Skin of body (tissue), 2 donors: ENCODE measurements around the gene ERN2. TPM values are rescaled to one million over a fixed set of nuclear protein-coding genes. Genes with fewer than 3 reads are reported as not detected.

Experiments
- DNase-seq: peaks from one replicate; lab custom pipeline; 2025; lab: John Stamatoyannopoulos, UW
- total RNA-seq: library from RNA; depleted of rRNA; stranded (reverse); fragments of >200 nt; gene quantifications from one replicate; pipeline ENCODE4 v1.2.3, GENCODE V29; 2014

Gene ERN2
- total RNA-seq, 1 donor from 2014 or later, result not detected

DNA sequence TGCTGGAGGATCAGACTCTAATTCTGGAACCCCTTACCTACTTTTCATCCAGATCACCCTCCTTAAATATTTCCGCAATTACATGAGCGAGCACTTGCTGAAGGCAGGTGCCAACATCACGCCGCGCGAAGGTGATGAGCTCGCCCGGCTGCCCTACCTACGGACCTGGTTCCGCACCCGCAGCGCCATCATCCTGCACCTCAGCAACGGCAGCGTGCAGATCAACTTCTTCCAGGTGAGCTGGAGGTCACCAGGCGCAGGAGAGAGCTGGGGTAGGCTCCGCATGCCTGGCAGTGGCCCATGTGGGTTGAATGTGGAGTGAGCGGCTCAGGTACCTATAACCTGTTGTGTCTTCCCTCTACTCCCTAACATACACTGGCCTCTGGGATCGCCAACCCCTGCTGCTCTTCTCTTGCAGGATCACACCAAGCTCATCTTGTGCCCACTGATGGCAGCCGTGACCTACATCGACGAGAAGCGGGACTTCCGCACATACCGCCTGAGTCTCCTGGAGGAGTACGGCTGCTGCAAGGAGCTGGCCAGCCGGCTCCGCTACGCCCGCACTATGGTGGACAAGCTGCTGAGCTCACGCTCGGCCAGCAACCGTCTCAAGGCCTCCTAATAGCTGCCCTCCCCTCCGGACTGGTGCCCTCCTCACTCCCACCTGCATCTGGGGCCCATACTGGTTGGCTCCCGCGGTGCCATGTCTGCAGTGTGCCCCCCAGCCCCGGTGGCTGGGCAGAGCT is 23.4 kb downstream of the ERN2 start:
- DNase-seq, result no peak

DNA sequence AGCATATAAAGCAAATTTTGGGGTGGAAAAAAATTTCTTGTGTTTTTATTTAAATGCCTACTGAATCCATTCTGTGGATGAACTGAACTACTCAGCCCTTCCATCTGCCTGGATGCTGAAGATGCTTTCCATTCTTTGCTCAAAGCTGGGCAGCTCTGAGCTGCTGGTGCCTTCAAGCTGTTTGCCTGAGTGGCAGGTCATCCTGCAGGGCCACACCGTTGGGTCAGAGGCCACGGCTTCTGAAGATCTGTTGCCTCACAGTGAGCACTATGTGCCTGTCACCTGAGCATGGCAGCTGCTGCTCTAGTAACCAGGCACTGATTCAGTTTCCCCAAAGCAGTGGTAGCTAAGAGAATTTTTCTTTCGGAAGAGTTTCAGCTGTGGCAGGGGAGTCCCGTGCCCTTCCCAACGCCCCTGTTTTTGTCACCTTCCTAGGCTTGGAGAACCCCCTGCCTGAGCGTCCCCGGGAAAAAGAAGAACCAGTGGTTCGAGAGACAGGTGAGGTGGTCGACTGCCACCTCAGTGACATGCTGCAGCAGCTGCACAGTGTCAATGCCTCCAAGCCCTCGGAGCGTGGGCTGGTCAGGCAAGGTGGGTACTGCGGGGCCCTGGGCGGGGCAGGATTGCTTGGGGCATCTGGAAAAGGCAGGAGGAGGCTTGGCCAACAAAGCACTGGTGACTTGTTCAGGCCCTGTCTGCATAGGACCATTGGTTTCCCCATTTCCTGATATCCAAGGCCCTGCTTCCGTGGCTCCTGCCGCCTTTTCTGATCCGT is 25.8 kb downstream of the ERN2 start:
- no peak for DNase-seq

DNA sequence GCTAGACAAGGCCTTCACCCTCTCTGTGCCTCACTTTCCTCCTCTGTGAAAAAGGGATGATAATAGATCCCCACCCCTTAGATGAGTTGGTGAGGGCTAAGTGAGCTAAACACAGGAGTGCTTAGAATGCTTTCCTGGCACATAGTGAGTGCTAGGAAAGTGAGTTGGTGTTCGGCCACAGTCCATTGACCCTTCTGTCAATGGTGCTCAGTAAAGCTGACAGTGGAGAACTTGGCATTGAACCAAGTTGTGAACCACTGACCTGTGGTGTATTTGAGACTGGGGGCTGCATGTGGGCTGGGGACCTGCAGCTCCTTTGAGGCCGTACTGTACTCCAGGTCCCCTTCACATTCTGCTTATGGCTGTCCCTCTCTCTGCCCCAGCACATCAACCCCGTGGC is 29.5 kb downstream of the ERN2 start:
- DNase-seq, result no peak

GRCh38 chr16:23682181-23682580 is 30.8 kb downstream of the ERN2 start:
- no peak for DNase-seq

DNA sequence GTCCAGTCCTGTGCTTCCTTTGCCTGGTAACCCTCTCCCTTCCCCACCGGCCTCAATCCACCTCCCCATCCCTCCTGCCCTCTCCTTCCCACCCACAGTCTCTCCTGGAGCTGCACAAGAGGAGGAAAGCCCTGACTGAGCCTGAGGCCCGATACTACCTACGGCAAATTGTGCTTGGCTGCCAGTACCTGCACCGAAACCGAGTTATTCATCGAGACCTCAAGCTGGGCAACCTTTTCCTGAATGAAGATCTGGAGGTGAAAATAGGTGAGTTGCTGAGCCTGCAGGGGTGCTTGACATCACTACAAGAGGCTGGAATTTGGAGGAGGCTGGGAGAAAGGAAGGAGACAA is 33.1 kb downstream of the ERN2 start:
- DNase-seq, result no peak

DNA sequence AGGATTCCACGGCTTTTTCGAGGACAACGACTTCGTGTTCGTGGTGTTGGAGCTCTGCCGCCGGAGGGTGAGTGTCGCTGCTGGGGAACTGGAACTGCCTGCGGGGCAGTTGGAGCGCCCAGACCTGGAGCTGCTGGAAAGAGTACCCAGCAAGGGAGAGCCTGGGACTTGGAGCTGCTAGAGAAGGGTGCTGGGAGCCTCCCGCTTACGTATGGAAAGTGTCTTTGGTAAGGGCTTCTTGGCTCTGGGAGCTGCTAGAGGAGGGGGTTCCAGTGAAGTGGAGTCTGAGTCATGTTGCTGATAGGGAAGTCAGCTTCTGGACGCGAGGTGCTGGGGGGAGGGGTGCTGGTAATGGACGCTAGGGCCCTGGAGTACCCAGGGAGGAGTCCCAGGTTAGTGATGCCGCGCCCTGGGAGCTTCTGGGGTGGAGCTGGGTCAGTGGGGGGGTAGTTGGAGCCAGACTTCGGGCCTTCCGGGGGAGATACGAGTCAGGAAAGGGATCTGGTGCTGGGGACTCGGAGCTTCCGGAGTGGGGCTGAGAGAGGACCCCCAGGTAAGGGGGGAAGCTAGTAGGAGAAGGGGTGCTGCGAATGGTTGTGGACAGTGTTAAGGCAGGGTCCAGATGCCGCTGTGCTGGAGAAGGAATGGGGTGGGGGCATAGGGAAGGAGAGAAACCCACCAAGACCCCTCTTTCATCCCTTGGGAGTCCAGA is 33.6 kb downstream of the ERN2 start:
- DNase-seq, result no peak

- peak; percentile 50 for DNase-seq
Measured at GRCh38 chr16:23678430-23679273, 34.4 kb downstream of the ERN2 start, which contains the start of gene PLK1. Gene PLK1, plus strand, starts transcription at chr16:23678889. Its CDS starts 44 bp downstream, at chr16:23678933.

GRCh38 chr16:23676924-23677480 is 36.0 kb downstream of the ERN2 start:
- no peak for DNase-seq

DNA sequence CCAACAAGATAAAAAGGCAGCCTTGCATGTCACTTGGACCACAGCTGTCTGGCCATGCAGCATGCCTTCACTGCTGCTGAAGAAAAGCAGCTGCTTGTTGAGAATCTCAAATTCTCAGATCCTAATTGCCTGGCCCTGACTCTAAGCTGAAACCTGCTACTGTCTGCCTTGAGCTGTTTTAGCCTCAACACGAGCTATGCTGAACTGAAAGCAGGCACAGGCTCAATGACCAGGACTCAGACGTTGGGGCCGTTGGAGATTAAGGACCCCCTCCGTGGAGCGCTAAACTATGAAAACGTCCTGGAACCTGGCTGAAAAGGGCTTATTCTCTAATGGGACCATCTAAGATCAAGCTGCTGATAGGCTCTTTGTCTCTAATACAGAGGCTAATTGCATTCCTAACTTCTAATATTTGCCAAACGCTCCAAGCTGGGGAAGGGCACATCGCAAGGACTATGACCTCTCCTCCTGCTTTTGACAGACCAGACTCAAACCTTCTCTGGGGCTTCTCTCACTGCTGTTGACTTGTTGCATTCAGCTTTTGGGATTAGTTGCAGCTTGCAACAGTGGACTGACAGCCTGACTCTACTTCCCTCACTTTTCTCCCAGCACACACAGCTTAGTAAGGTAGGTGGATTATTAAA is 38.9 kb downstream of the ERN2 start:
- DNase-seq, result no peak

GRCh38 chr16:23670137-23670776 is 42.8 kb downstream of the ERN2 start:
- DNase-seq, result no peak

DNA sequence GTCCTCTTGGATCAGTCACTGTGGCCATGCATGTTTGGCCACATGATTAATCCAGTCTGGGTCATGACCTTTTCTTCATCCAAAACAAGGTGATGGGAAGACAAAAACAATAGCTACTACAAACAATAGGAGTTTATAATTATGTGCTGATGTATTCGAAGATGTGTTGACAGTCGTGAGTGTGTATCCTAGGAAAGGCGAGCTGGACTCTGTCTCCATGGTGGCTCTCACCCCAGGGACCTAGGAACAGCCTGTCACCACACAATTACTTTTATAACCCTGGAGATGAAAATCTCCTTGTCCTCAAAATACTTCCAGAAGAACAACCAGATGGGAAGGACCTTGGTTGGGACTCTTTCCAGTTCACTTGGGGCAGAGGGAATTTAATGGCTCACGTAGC is 44.1 kb downstream of the ERN2 start:
- DNase-seq, result no peak

DNA sequence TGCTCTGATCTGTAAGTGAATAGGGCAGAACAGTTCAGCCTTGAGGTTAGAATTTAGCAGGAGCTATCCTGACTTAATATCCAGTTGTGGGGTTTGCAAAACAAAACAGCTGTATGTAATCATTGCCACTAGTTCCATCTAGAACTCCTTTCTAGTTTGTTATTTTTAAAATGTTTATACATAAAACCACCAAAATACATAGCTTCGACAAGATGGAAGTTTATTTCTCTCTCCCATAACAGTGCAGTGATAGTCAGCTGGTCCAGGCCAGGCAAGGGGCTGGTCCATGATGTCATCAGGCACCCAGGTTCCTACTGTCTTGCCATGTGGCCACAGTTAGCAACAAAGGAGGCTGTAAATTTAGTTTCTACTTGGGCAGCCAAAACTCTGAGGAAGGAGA is 44.8 kb downstream of the ERN2 start:
- no peak for DNase-seq

DNA sequence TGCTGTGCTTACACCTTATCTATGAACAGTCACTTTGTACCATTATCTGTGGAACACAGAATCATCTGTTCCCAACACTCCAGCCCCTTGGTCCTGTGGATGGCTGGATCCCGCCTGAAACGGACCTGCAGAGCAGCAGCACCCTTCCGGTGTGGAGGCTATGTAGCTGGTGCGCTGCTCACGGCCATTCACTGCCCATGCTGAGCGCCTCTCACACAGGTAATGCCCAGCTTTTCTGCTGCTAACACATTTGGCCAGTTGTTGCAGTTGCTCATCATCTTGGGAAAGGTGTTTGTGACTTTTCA is 45.7 kb downstream of the ERN2 start:
- no peak for DNase-seq

GRCh38 chr16:23666571-23667354 is 46.3 kb downstream of the ERN2 start:
- no peak for DNase-seq

GRCh38 chr16:23663918-23664317 is 49.1 kb downstream of the ERN2 start:
- no peak for DNase-seq

- no peak for DNase-seq
Measured at GRCh38 chr16:23651943-23652468, 61.0 kb downstream of the ERN2 start.

DNA sequence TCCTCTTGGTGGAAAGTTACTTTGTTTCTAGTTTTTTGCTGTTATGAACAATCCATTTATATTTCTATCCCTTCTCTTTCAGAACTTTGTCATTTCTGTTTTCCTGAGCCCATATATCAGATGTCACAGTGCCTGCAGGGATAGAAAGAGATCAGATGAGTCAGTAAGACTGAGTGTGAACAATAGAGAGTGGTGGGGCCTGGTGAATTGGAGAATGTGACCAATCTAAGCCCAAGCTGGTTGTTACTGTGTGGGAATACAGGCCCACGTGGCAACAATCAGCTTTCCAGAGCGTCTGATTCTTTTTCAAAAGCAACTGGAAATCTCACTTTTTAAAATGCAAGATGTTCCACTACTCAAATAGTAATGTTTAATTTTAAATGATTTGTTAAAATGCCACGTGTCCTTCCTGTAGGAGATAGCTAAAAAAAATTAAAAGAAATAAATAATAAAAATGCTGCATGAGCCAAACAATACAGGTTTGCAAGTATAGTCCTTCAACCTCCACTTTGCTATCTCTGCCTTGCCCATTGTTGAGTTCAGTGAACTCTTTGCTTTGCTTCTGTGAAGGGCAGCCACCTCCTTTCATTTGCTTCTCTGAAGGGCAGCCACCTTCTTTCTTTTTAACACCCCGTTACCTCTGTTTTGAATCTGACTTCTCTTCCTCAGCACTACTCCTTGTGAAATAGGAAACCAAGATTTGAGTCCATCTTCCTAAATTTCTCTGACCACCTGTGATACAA is 62.2 kb downstream of the ERN2 start:
- no peak for DNase-seq

DNA sequence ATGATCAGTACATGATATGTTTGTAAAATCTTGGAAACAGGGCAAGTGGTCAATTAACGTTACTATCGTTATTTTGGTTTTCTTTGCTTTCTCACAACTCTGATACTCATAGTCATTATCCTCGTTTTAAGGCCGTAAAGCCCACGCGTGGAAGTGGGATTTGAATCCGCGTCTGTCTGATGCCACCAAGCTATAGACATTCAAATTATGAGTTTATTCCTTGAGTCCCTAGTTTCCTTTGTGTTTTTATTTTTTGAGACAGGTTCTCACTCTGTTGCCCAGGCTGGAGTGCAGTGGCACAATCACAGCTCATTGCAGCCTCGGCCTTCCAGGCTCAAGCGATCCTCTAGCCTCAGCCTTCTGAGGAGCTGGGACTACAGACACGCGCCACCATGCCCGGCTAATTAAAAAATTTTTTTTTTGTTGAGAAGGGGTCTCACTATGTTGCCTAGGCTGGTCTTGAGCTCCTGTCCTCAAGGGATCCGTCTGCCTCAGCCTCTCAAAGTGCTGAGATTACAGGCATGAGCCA is 70.7 kb downstream of the ERN2 start:
- no peak for DNase-seq
